GM19099 (cell line): ENCODE measurements around the gene SLA2.

Source experiments
- POLR2A ChIP-seq: IDR thresholded peaks from 3 replicates; pipeline ENCODE4 v1.6.1; 2011; ENCODE audit warnings: low read depth; ENCODE audit not compliant: insufficient read length; ENCODE audit errors: extremely low read depth

Gene SLA2, protein sequence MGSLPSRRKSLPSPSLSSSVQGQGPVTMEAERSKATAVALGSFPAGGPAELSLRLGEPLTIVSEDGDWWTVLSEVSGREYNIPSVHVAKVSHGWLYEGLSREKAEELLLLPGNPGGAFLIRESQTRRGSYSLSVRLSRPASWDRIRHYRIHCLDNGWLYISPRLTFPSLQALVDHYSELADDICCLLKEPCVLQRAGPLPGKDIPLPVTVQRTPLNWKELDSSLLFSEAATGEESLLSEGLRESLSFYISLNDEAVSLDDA

DNA sequence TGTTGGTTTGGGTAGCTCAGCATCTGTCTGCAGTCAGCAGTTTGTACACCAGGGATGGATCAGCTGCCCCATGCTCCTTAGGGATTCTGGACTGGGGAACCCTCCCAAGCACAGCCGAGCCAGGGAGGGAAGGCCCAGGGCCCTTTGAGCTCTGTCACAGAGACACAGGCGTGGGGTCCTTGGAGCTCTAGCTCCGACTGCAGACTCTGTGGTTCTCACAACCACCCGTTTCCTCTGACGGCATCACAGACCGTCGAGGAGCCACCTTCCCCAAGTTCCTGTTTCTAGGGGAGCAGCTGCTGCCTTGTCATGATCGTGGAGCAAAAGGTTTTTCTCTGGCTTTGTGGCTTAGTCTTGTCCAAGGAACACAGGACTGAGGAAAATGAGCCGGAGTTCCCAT lies at the start of gene SLA2:
TSS of gene SLA2 (minus strand) at position 199 of the 400 bp plus-strand sequence. CDS start 4,861 bp downstream, outside the sequence.
- TF ChIP-seq POLR2A, result no peak

DNA sequence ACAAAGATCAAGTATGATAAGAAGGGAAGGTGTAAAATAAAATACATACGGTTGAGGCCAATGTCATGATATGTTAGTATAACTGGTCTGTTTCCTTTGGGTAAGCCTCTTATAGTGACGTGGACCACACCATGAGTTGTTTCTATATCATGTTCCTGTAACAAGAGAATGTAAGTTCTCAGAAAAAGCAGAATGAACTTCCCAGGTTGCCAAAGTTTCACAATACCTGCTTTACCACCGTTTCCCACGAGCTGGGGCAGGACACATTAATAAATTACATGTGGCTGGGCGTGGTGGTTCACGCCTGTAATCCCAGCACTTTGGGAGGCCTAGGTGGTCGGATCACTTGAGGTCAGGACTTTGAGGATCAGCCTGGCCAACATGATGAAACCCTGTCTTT lies 42.6 kb upstream of the SLA2 start:
- no peak for TF ChIP-seq POLR2A

DNA sequence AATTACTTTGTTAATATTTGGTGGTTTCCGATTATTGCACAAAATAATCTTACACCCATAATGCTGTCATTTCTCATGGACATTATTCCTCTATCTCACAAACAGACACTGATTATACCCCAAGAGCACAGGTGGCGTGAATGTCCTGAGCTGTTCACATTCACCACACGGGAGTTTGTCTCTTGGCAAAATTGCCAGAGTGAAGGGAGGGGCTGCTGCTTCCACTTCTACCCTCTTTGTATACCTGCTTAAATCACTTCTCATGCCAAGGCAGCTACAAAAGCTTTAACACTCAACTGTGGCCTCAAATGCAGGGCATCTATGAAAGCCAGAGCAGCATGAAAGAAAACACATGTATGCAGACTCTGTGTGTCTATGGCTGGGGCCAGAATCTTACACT lies 41.9 kb upstream of the SLA2 start:
- TF ChIP-seq POLR2A, result no peak

DNA sequence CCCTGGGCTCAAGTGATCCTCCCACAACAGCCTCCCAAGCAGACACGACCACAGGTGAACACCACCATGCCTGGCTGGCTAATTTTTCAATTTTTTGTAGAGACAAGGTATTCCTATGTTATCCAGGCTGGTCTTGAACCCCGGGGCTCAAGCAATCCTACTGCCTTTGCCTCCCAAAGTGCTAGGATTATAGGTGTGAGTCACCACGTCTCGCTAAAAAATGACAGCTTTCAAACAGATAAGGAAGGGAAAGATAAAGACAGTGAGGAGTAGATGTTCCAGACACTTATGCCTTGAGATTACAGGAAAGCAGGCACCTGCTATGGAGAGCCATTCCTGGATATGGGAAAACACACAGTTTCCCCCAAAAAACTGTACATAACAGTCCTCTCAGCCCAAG lies 40.9 kb upstream of the SLA2 start:
- no peak for TF ChIP-seq POLR2A

DNA sequence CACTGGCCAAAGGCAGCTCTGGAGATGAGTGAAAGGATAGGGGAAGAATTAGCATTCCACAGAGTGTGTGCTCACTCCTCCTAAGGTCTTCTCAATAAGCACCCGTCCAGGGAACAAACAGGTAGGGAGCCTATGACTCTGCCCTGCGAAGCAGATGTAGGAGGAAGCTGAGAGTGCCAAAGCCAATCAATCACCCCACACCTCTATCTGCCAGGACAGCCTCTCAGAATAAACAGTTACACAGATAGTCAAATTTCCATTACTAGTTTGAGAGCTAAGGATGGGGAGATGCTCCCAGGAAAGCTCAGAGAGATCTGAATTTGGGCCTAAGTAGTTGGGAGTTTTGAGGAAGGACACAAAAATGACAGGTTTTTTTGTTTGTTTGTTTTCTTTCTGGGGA lies 40.5 kb upstream of the SLA2 start:
- no peak for TF ChIP-seq POLR2A

DNA sequence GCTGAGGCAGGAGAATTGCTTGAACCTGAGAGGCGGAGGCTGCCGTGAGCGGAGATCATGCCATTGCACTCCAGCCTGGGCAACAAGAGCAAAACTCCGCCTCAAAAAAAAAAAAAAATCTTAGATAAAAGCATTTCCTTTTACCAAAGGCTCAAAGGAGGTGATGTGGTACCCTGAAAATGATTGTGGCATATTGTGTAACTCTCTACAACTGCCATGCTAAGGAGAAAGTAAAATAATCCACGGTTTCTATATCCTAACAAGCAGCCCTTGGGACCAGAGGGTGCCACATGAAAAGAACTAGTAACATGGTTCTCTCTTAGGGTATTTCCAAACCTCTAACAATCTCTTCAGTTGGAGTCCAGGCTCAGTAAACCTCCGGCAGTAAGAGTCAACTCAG lies 38.8 kb upstream of the SLA2 start:
- TF ChIP-seq POLR2A, result no peak

DNA sequence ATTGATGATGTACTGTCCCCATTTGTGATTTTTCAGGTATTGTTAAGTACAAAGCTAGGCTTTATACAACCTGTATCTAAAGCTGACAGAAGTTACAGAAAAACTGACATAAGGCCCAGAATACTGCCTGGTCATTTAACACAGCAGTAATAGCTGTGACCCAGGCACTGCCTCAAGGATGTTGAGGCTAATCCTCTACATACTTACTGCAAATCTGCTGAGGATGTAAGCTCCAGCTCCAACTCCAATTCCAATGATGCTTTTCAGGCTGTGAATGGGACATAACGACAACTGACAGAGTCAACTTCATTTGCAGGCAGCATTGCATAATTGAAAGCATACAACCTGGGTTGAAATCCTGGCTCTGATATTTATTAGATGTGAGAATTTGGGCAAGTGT lies 36.3 kb upstream of the SLA2 start:
- no peak for TF ChIP-seq POLR2A

DNA sequence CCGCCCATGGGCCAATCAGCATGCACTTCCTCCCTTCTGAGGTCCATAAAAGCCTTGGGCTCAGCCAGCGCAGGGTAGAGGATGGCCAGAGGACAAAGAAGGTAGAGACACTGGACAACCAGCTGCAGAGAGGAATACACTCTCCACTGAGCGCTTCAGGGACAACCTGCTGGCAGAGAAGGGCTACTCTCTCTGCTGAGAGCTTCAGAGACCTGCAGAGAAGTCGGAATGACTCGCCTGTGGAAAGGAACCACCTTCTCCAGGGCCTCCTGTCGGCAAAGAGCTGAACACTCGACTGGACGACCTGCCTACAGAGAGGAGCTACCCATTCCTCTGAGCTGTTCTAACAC lies 31.4 kb upstream of the SLA2 start:
- no peak for TF ChIP-seq POLR2A

DNA sequence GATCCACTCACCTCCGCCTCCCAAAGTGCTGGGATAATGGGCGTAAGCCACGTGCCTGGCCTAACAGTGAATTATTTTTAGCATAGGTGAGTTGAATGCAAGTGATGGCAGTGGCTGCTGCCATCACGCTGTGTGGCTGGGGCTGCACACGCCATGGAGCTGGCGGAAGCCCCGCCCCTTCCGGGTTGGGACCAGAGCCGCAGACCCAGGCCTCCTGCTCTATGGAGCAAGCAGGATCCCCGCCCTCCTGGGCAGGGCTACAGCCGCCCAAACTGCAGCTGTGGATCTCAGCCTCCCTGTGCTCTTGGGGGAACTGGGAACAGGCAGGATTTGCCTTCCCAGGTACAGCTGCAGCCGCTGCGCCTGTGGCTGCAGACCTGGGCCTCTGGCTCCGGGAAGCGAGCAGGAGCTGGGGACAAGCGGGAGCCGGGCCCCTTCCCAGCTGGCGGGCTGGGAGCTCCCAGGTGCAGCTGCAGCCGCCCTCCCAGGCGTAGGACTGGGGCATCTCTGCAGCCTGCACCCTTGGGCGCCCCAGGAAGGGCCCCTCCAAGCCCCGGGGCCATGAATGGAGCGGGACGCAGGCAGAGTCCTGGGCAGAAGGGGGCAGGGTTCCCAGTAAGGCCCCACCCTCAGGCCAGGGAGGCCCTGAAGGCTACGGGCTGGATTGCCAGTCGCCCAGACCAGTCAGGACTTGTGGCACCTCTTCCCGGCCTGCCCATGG lies 30.9 kb upstream of the SLA2 start:
- TF ChIP-seq POLR2A, result no peak

DNA sequence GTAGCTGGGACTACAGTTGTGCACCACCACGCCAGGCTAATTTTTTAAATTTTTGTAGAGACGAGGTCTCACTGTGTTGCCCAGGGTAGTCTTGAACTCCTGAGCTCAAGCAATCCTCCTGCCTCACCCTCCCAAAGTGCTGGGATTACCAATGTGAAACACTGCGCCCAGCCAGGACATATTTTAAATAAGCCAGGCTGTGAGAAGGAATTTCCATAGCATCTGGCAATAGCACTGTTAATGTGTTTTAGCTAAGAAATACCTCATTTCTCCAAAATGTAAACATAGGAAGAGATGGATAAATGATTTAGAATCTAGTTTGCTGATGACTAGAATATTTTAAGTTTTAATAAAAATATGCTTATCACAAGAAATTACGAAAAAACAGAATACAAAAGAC lies 27.0 kb upstream of the SLA2 start:
- TF ChIP-seq POLR2A, result no peak

DNA sequence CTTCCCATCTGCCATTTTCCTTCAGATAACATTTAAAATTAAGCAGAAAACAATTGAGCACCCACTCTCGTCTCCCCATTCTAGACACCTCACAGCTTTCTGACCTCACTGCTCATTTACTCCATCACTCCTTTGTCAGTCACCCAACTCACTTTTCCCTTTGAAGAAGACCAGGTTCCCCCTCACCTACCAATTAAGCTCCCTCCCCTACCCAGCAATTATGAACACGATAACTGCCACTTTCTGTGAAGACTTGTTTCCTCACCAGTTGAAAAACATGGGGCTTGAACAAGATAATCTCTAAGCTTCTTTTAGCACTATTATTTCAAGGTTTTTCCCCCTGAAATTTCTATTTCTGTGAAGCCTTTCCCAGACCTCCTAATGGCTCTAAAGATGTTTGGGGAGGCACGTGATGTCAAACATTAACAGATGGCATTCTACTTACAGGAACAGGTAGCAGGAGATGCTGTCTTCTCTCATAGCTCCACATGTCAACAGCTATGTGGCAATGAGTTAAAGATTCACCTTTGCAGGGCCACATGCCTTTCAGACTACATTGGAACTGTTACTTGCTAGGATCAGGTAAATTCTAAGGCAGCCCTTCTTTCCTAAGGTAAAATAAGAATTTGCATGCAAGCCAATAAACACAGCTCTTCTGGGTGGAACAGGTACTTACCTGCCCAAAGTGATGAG lies 24.8 kb upstream of the SLA2 start:
- no peak for TF ChIP-seq POLR2A

DNA sequence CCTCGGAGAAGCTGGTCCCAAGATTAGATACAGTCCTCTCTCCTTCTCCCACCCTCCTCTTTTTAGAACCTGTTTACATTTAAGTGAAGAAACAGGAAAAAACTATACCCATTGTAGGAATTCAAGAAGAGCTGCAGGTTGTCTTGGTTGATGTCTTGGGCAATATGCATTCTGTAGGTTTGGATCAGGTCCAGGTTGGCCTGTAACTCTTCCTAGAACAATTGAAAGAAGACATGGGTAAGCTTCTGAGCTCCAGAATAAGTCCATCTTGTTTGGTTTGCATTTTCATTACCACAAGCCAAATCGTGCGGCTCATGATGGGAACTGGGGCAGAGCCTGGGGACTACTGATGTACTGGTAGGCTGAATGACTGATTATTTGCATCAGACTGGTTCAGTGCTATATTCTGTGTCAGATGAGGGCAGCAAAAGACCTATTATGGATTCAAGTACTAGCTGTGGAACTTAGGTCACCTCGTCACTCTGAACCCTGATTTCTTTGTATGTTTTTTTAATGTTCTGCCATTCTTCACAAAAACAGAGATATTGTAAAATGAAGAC lies 20.3 kb upstream of the SLA2 start:
- TF ChIP-seq POLR2A, result no peak

DNA sequence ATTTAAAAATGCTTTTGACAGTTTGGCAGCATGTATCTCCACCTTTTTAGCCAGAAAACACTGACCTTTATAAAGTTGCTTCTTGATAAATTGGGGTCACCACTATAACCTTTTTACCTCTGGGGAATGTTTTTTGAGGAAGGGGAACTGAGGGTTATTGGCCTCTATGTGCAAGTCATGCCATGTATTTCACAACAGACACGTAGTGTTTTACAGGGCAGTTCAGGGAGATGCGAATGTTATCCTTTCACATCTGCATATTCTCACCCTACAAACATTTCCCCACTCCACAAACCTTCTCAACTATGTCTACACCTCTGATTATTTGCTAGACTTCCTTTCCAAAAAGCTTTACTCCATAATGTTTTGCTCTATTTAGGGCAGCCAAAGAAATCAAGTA lies 17.0 kb upstream of the SLA2 start:
- TF ChIP-seq POLR2A, result no peak

DNA sequence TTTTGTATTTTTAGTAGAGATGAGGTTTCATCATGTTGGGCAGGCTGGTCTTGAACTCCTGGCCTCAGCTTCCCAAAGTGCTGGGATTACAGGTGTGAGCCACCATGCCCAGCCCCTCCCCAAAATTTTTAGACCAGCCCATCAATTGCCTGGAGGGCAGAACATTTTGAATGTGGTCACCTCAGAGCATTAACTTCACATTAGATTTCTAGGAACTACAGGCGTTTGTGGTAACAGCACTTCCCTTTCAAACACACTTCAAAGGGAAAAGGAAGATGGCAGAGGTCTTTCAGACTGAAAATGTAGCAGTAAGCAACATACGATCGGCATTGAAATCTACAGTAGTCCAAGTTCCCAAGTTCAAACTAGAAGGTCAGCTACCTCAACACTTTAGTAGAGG lies 12.3 kb upstream of the SLA2 start:
- TF ChIP-seq POLR2A, result no peak

DNA sequence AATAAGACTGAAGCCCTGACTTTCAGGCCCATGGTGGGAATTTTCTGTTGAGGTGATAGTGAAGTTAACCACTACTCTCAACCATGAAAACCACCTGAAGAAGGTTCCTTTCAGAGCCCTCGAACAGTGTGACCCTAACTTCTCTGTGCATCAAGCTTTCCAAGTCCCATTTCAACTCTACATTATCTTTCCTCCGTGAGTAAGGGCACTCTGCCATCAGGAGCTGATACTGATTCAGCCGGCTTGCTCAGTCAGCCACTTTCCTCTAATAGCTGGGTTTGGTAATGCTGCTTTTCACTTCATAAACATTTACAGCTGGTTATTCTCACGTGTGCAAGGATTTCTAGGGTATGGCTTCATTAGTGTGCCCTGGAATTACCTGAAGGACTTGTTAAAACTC lies 10.7 kb upstream of the SLA2 start:
- no peak for TF ChIP-seq POLR2A

DNA sequence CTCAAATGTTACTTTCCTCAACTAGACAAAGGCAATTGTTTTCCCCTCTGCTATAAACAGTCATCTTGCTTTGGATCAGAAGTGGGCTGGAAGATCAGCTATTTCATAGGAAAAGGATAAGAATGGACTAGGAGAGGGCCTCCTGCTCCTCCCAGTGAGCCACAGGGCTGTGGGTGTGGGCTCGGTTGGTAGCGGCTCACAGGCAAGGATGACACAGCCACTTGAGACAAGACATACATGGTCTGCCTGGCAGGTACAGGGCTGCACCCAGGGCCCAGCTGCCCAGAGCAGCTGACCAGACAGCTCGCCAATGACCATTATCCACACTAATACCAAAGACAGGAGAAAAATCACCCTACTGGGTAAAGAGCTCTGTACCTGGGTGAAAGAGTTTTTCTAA lies 9.0 kb upstream of the SLA2 start:
- TF ChIP-seq POLR2A, result no peak

DNA sequence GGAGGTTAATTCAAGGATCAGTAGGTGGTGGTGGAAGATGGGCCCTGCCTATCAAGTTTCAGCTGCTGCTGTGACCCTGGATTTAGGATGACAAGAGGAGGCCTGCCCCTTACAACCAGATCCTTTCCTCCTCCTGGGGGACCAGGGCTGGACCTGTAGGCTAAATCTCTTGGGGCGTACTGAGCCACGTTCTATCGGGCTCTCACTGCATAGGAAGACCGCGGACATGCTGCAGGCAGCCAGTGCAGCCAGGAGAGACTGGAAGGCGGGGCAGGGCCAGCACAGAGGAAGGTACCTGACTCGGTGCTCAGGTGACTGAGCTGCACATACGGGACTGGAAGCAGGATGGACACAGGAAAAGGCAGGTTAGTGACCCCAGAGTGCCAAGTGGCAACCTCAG lies 8.5 kb upstream of the SLA2 start:
- TF ChIP-seq POLR2A, result no peak

DNA sequence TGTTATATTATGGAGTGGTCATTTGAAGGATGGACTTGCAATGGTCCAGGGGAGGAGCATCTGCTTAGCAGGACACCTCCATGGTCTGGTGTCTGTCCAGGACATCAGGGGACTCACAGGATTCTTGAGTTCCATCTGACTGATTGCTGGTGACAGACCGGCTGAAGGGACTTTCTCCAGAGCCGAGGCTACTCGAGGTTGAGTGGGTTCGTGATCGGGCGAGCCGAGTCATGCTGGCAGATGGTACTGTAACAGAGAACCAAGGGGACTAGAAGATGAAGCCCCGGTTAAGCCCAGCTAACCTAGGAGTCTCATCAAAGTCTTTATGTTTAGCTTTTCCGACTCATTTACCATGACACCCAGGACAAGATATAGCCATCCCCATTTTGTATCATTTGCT lies 7.5 kb upstream of the SLA2 start:
- no peak for TF ChIP-seq POLR2A
